ENCODE results near the gene ADA.

ADA gene

GRCh38 chr20:44572551-44573500 is 78.7 kb downstream of the ADA start:
- intact Hi-C loops (cut with DNase I) = no loop called here
- DNase-seq = peak; percentile 23 to 86 (median 72)

GRCh38 chr20:44571362-44571988 is 80.0 kb downstream of the ADA start:
- DNase-seq = no peak
- intact Hi-C loops (cut with DNase I) = no loop called here

GRCh38 chr20:44570367-44570766 is 81.1 kb downstream of the ADA start:
- intact Hi-C loops (cut with DNase I) = no loop called here
- no peak for DNase-seq

Data from head of caudate nucleus (tissue), 42 donors.